Cardiac muscle cell (in vitro differentiated cells and primary cell): Measurements from ENCODE around the gene DMRT1. TPM values are rescaled to one million over a fixed set of nuclear protein-coding genes. Genes with fewer than 3 reads are reported as not detected.
A peak's percentile ranks its signal among the peaks of the same experiment; 100 is the strongest.

Experiments
- DNase-seq, 2 donors: peaks; one replicate each; pipeline versions ENCODE4 v3.0.0 to v3.0.0-alpha.2; 2010 to 2017; ENCODE audit warnings: low read depth in 1 of 2, low spot score in 1 of 2
- H3K27ac ChIP-seq: fragments of 200-600 bp; sonication (generic); 2 replicates; pipeline ENCODE4 v1.5.1; 2016
- H3K27me3 ChIP-seq: fragments of 200-600 bp; sonication (generic); 2 replicates; pipeline ENCODE4 v1.6.0; 2016; ENCODE audit warnings: control low read depth
- H3K36me3 ChIP-seq: fragments of 200-600 bp; sonication (generic); 2 replicates; pipeline ENCODE4 v1.5.1; 2016; ENCODE audit warnings: control low read depth
- H3K4me1 ChIP-seq: fragments of 200-600 bp; sonication (generic); 2 replicates; pipeline ENCODE4 v1.8.1; 2017; ENCODE audit warnings: low read depth, mild to moderate bottlenecking, mixed run types
- H3K4me3 ChIP-seq: fragments of 200-600 bp; sonication (generic); 2 replicates; pipeline ENCODE4 v1.5.1; 2016; ENCODE audit warnings: mild to moderate bottlenecking
- H3K9me3 ChIP-seq: fragments of 200-600 bp; sonication (generic); 2 replicates; pipeline ENCODE4 v1.5.1; 2017; ENCODE audit warnings: low read depth, mild to moderate bottlenecking, control low read depth
- CTCF ChIP-seq: IDR thresholded peaks from 2 replicates; pipeline ENCODE4 v1.5.1; 2012; ENCODE audit warnings: low read depth, mild to moderate bottlenecking, low read length
- polyA plus RNA-seq: library from polyadenylated mRNA; unstranded; fragments of >200 nt; fragmentation: Nextera tagmentation; extraction: Ambion mirVana; gene quantifications from 2 replicates; pipeline ENCODE4 v1.2.1, GENCODE V29; 2016
- total RNA-seq: library from RNA; depleted of rRNA; stranded (reverse); fragments of >200 nt; gene quantifications from 2 replicates; pipeline ENCODE4 v1.2.3, GENCODE V29; 2016

DMRT1 gene
- total and polyA plus RNA-seq, 2 experiments from 2014 or later = not detected

GRCh38 chr9:976258-976942 lies 134.9 kb downstream of the DMRT1 start, which contains the start of gene DMRT3:
DMRT3 (plus strand) TSS chr9:976655; CDS start chr9:977002, 347 bp downstream.
- Histone ChIP-seq H3K27ac (no peak within 1 kb of the TSS), H3K36me3 (no peaks in the 10 kb centered on the region), H3K27me3 (peaks cover 100% of the 10 kb centered on the region), H3K4me3 (peak within 1 kb of the TSS; percentile 23), H3K9me3 (no peaks in the 10 kb centered on the region), H3K4me1 (peaks cover 2% of the 10 kb centered on the region)
- TF ChIP-seq CTCF = no peak
- peak in 1 of 2 donors; percentile 45 for DNase-seq

GRCh38 chr9:976943-977837 lies 135.7 kb downstream of the DMRT1 start:
- Histone ChIP-seq H3K36me3 (no peaks in the 10 kb centered on the region), H3K27ac (no peak overlapping the region), H3K4me3 (peak overlapping the region; percentile 23), H3K9me3 (no peaks in the 10 kb centered on the region), H3K27me3 (peaks cover 100% of the 10 kb centered on the region), H3K4me1 (peaks cover 2% of the 10 kb centered on the region)
- TF ChIP-seq CTCF = no peak
- DNase-seq = no peak

GRCh38 chr9:977838-978830 lies 136.6 kb downstream of the DMRT1 start:
- H3K4me3 ChIP-seq = no peak overlapping the region
- no peak overlapping the region for H3K27ac ChIP-seq
- no peaks in the 10 kb centered on the region for H3K9me3 ChIP-seq
- TF ChIP-seq CTCF = no peak
- H3K27me3 ChIP-seq = peaks cover 100% of the 10 kb centered on the region
- no peaks in the 10 kb centered on the region for H3K36me3 ChIP-seq
- peaks cover 2% of the 10 kb centered on the region for H3K4me1 ChIP-seq
- DNase-seq = no peak

GRCh38 chr9:979983-980382 lies 138.5 kb downstream of the DMRT1 start:
- Histone ChIP-seq H3K4me3 (no peak overlapping the region), H3K36me3 (no peaks in the 10 kb centered on the region), H3K27me3 (peaks cover 100% of the 10 kb centered on the region), H3K27ac (no peak overlapping the region), H3K9me3 (no peaks in the 10 kb centered on the region), H3K4me1 (peaks cover 2% of the 10 kb centered on the region)
- DNase-seq = no peak
- no peak for TF ChIP-seq CTCF

- TF ChIP-seq CTCF = no peak
- Histone ChIP-seq H3K27me3 (peaks cover 100% of the 10 kb centered on the region), H3K36me3 (no peaks in the 10 kb centered on the region), H3K9me3 (no peaks in the 10 kb centered on the region), H3K4me1 (peaks cover 2% of the 10 kb centered on the region), H3K27ac (no peak overlapping the region), H3K4me3 (no peak overlapping the region)
- DNase-seq = no peak
These were observed 139.1 kb downstream of the DMRT1 start for GRCh38 chr9:980640-981039.
